Chondrocyte (in vitro differentiated cells): Measurements from ENCODE around the gene TCP11. TPM values are rescaled to one million over a fixed set of nuclear protein-coding genes. Genes with fewer than 3 reads are reported as not detected.

Experiments used
- DNase-seq: peaks from one replicate; pipeline ENCODE4 v3.0.0; 2021; ENCODE audit warnings: mixed read lengths, low spot score
- H3K27ac Mint-ChIP-seq: one replicate; pipeline ENCODE4 v1.8.0; 2021; ENCODE audit warnings: mild to moderate bottlenecking, moderate library complexity, mixed read lengths; ENCODE audit not compliant: unreplicated experiment
- H3K27me3 Mint-ChIP-seq: 2 replicates; pipeline ENCODE4 v1.8.0; 2021; ENCODE audit warnings: low read depth, mixed read lengths
- H3K36me3 Mint-ChIP-seq: 2 replicates; pipeline ENCODE4 v1.8.0; 2021; ENCODE audit warnings: low read depth, mixed read lengths
- H3K4me1 Mint-ChIP-seq: 2 replicates; pipeline ENCODE4 v1.8.0; 2021; ENCODE audit warnings: low read depth, mild to moderate bottlenecking, mixed read lengths
- H3K4me3 Mint-ChIP-seq: one replicate; pipeline ENCODE4 v1.8.0; 2021; ENCODE audit warnings: mild to moderate bottlenecking, moderate library complexity, mixed read lengths; ENCODE audit not compliant: unreplicated experiment
- H3K9me3 Mint-ChIP-seq: 2 replicates; pipeline ENCODE4 v1.8.0; 2021; ENCODE audit warnings: low read depth, mixed read lengths
- CTCF ChIP-seq: fragments of 200-600 bp; sonication (generic); IDR thresholded peaks from 2 replicates; pipeline ENCODE4 v1.5.0; 2021; ENCODE audit warnings: antibody characterized with exemption, mild to moderate bottlenecking, moderate library complexity
- total RNA-seq: library from RNA; stranded (reverse); gene quantifications from 3 replicates; pipeline ENCODE4 v1.2.1, GENCODE V29; 2021

The TCP11 gene
- total RNA-seq, 1 donor from 2014 or later = not detected

GRCh38 chr6:35096129-35096862, 44.8 kb downstream of the TCP11 start:
- no peak overlapping the region for H3K4me3 Mint-ChIP-seq
- DNase-seq = no peak
- H3K4me1 Mint-ChIP-seq = peaks cover 56% of the 10 kb centered on the region
- H3K36me3 Mint-ChIP-seq = no peaks in the 10 kb centered on the region
- TF ChIP-seq CTCF = no peak
- H3K27ac Mint-ChIP-seq = peak overlapping the region; percentile 88
- H3K9me3 Mint-ChIP-seq = no peaks in the 10 kb centered on the region
- no peaks in the 10 kb centered on the region for H3K27me3 Mint-ChIP-seq

- Mint-ChIP-seq H3K27ac (peak overlapping the region; percentile 12), H3K36me3 (peaks cover 2% of the 10 kb centered on the region), H3K4me3 (no peak overlapping the region), H3K4me1 (peaks cover 77% of the 10 kb centered on the region), H3K27me3 (no peaks in the 10 kb centered on the region), H3K9me3 (no peaks in the 10 kb centered on the region)
- DNase-seq = no peak
- TF ChIP-seq CTCF = no peak
Measured at GRCh38 chr6:35094183-35094582, 47.0 kb downstream of the TCP11 start.

GRCh38 chr6:35093783-35094182, 47.4 kb downstream of the TCP11 start:
- H3K9me3 Mint-ChIP-seq = no peaks in the 10 kb centered on the region
- H3K27me3 Mint-ChIP-seq = no peaks in the 10 kb centered on the region
- H3K27ac Mint-ChIP-seq = no peak overlapping the region
- no peak overlapping the region for H3K4me3 Mint-ChIP-seq
- H3K4me1 Mint-ChIP-seq = peaks cover 81% of the 10 kb centered on the region
- no peak for TF ChIP-seq CTCF
- DNase-seq = no peak
- peaks cover 2% of the 10 kb centered on the region for H3K36me3 Mint-ChIP-seq

GRCh38 chr6:35093118-35093445, 48.1 kb downstream of the TCP11 start:
- H3K27me3 Mint-ChIP-seq = no peaks in the 10 kb centered on the region
- H3K9me3 Mint-ChIP-seq = no peaks in the 10 kb centered on the region
- H3K4me1 Mint-ChIP-seq = peaks cover 85% of the 10 kb centered on the region
- TF ChIP-seq CTCF = no peak
- H3K4me3 Mint-ChIP-seq = no peak overlapping the region
- H3K36me3 Mint-ChIP-seq = peaks cover 2% of the 10 kb centered on the region
- H3K27ac Mint-ChIP-seq = peak overlapping the region; percentile 73
- DNase-seq = no peak

- Mint-ChIP-seq H3K9me3 (no peaks in the 10 kb centered on the region), H3K4me3 (no peak overlapping the region), H3K4me1 (peaks cover 82% of the 10 kb centered on the region), H3K27me3 (no peaks in the 10 kb centered on the region), H3K36me3 (peaks cover 4% of the 10 kb centered on the region), H3K27ac (peak overlapping the region; percentile 73)
- DNase-seq = no peak
- no peak for TF ChIP-seq CTCF
Measured at GRCh38 chr6:35092362-35093117, 48.6 kb downstream of the TCP11 start.
